Activated T-cell treated with anti-CD3 and anti-CD28 coated beads, Interleukin-2, amount 50 U/mL, for 72 hours (primary cell): ENCODE measurements around the gene CNPY2. TPM values are rescaled to one million over a fixed set of nuclear protein-coding genes. Genes with fewer than 3 reads are reported as not detected.

Experiments
- total RNA-seq, 2 donors: library from RNA; stranded (reverse); gene quantifications; one replicate each; pipeline ENCODE4 v1.2.3, GENCODE V29; 2022

Gene CNPY2
- total RNA-seq, 2 donors from 2014 or later, result 97.8 to 117 TPM

Other genes with a start within 250 kb of the CNPY2 start
- 1 to 10 TPM; 1.4 to 1.9 TPM for gene ERBB3, start 235.8 kb downstream of the CNPY2 start, total RNA-seq
- gene PA2G4, start 211.4 kb downstream of the CNPY2 start, total RNA-seq, result 100 to 1,000 TPM; 226 to 265 TPM
- 1,000 to 10,000 TPM; 5,172 to 5,269 TPM for gene RPL41, start 199.4 kb downstream of the CNPY2 start, total RNA-seq
- 10 to 100 TPM in 1 of 2 donors, 1 to 10 TPM in 1; 7.4 to 11.8 TPM for gene ZC3H10, start 197.7 kb downstream of the CNPY2 start, total RNA-seq
- gene ESYT1, start 187.7 kb downstream of the CNPY2 start, total RNA-seq, result 10 to 100 TPM; 74.6 to 84.6 TPM
- 100 to 1,000 TPM in 1 of 2 donors, 10 to 100 TPM in 1; 96.3 to 111 TPM for gene MYL6B, start 163.4 kb downstream of the CNPY2 start, total RNA-seq
- gene MYL6, start 157.6 kb downstream of the CNPY2 start, total RNA-seq, result 100 to 1,000 TPM; 391 to 492 TPM
- gene SMARCC2, start 126.5 kb downstream of the CNPY2 start, total RNA-seq, result 100 to 1,000 TPM in 1 of 2 donors, 10 to 100 TPM in 1; 99.7 to 104 TPM
- 10 to 100 TPM; 35.4 to 40.2 TPM for gene RNF41, start 94.1 kb downstream of the CNPY2 start, total RNA-seq
- 10 to 100 TPM; 61.8 to 72.7 TPM for gene NABP2, start 91.6 kb downstream of the CNPY2 start, total RNA-seq
- gene SLC39A5, start 85.9 kb downstream of the CNPY2 start, total RNA-seq, result 1 to 10 TPM in 1 of 2 donors, under 1 TPM in 1; 0.44 to 1.1 TPM
- gene ANKRD52, start 57.6 kb downstream of the CNPY2 start, total RNA-seq, result 10 to 100 TPM; 46.7 to 50.7 TPM
- 1 to 10 TPM; 5.9 to 7.3 TPM for gene COQ10A, start 49.0 kb downstream of the CNPY2 start, total RNA-seq
- 100 to 1,000 TPM; 261 to 319 TPM for gene CS, start 15.7 kb downstream of the CNPY2 start, total RNA-seq
- 100 to 1,000 TPM; 112 to 139 TPM for gene PAN2, start 18.0 kb upstream of the CNPY2 start, total RNA-seq
- 100 to 1,000 TPM in 1 of 2 donors, 10 to 100 TPM in 1; 79.5 to 138 TPM for gene IL23A, start 22.9 kb upstream of the CNPY2 start, total RNA-seq
- gene STAT2, start 44.1 kb upstream of the CNPY2 start, total RNA-seq, result 100 to 1,000 TPM; 121 to 142 TPM
- under 1 TPM in 1 of 2 donors, not detected in 1; 0.28 TPM for gene APOF, start 46.9 kb upstream of the CNPY2 start, total RNA-seq
- gene TIMELESS, start 133.4 kb upstream of the CNPY2 start, total RNA-seq, result 10 to 100 TPM; 44.1 to 61.6 TPM
- gene MIP, start 138.7 kb upstream of the CNPY2 start, total RNA-seq, result not detected
- gene SPRYD4, start 152.6 kb upstream of the CNPY2 start, total RNA-seq, result 1 to 10 TPM; 3.8 to 4.4 TPM
- 1 to 10 TPM; 4.3 to 7.2 TPM for gene GLS2, start 172.2 kb upstream of the CNPY2 start, total RNA-seq
- 10 to 100 TPM in 1 of 2 donors, 1 to 10 TPM in 1; 7.9 to 12.7 TPM for gene RBMS2, start 205.8 kb upstream of the CNPY2 start, total RNA-seq